ENCODE measurements around the gene PLEKHH2. TPM values are rescaled to one million over a fixed set of nuclear protein-coding genes. Genes with fewer than 3 reads are reported as not detected.

Gene PLEKHH2
- total and polyA plus RNA-seq, 2 of the 13 experiments (the other 11 are each of a cell fraction or from before 2014, with no cell fraction given), result 1.1 to 3.0 TPM

- TF ChIP-seq ZNF142 (CRISPR knock-in tag; IDR thresholded peaks at IDR 0.05), result no peak
- peak; percentile 11; the same call in 1 of the 2 replicates for TF ChIP-seq ZNF644 (CRISPR knock-in tag; IDR thresholded peaks at IDR 0.05; ENCODE audit: low read depth)
- no peak for TF ChIP-seq ZNF282 (IDR thresholded peaks at IDR 0.05; ENCODE audit: partially characterized antibody)
- TF ChIP-seq FOXJ3 (CRISPR knock-in tag; IDR thresholded peaks at IDR 0.05; ENCODE audit: borderline replicate concordance), result peak; percentile 82; the same call in 1 of the 2 replicates
- peak; percentile 93 for TF ChIP-seq ARID3A (IDR thresholded peaks at IDR 0.05; ENCODE audit: low read depth, low read length)
- TF ChIP-seq ZFP1 (CRISPR knock-in tag; IDR thresholded peaks at IDR 0.05), result no peak; the same call in 1 of the 2 replicates
- TF ChIP-seq ARID5B (CRISPR knock-in tag; IDR thresholded peaks at IDR 0.05), result peak; percentile 98
- TF ChIP-seq ZMYM2 (CRISPR knock-in tag; IDR thresholded peaks at IDR 0.05), result no peak
- no peak for TF ChIP-seq ZNF343 (CRISPR knock-in tag; IDR thresholded peaks at IDR 0.05)
- no peak for TF ChIP-seq BRD4 (CRISPR knock-in tag; IDR thresholded peaks at IDR 0.05)
- peak; percentile 37; the same call in 1 of the 2 replicates for TF ChIP-seq FOXO1 (CRISPR knock-in tag; IDR thresholded peaks at IDR 0.05)
These were observed 2.3 kb upstream of the PLEKHH2 start (continued) for GRCh38 chr2:43634604-43635306.
